ENCODE results near the gene CORO7. TPM values are rescaled to one million over a fixed set of nuclear protein-coding genes. Genes with fewer than 3 reads are reported as not detected.
"Not testable (repeated sequence)": the region's sequence is repeated elsewhere in the genome, so short reads cannot be mapped to it uniquely, and the experiment has no call there.

The CORO7 gene
- total and polyA plus RNA-seq, 5 donors from 2014 or later = 52.5 to 718 (median 63.6) TPM

GRCh38 chr16:4347010-4347409 lies 69.4 kb downstream of the CORO7 start:
- peaks cover 0 to 51% (median 30%) of the 10 kb centered on the region in 4 donors for H3K4me1 Mint-ChIP-seq
- no peaks in the 10 kb centered on the region for H3K36me3 Mint-ChIP-seq
- peak overlapping the region in 2 of 3 donors; percentile 48 to 55 for H3K27ac Mint-ChIP-seq
- Histone ChIP-seq H3K9me3 (ENCODE audit: control insufficient read depth in 2 of 2, low read length in 2 of 2) (no peaks in the 10 kb centered on the region), H3K36me3 (ENCODE audit: control insufficient read depth, insufficient read depth, low read length) (no peaks in the 10 kb centered on the region), H3K27ac (ENCODE audit: insufficient read depth, low read length, poor library complexity, severe bottlenecking) (no peak overlapping the region), H3K27me3 (ENCODE audit: control insufficient read depth, insufficient read depth, low read length) (no peaks in the 10 kb centered on the region), H3K4me3 (ENCODE audit: low read depth, low read length) (no peak overlapping the region), H3K4me1 (ENCODE audit: control insufficient read depth, insufficient read depth, low read length, poor library complexity, severe bottlenecking) (peaks cover 25% of the 10 kb centered on the region)
- ATAC-seq (ENCODE audit: low read depth in 2 of 2) = no peak
- DNase-seq = no peak
- H3K27me3 Mint-ChIP-seq = no peaks in the 10 kb centered on the region
- H3K4me3 Mint-ChIP-seq = peak overlapping the region in 2 of 4 donors; percentile 56 to 82
- H3K9me3 Mint-ChIP-seq = no peaks in the 10 kb centered on the region

GRCh38 chr16:4345836-4346781 lies 70.3 kb downstream of the CORO7 start:
- Histone ChIP-seq H3K36me3 (ENCODE audit: control insufficient read depth, insufficient read depth, low read length) (no peaks in the 10 kb centered on the region), H3K27me3 (ENCODE audit: control insufficient read depth, insufficient read depth, low read length) (no peaks in the 10 kb centered on the region), H3K4me1 (ENCODE audit: control insufficient read depth, insufficient read depth, low read length, poor library complexity, severe bottlenecking) (peaks cover 20% of the 10 kb centered on the region), H3K9me3 (ENCODE audit: control insufficient read depth in 2 of 2, low read length in 2 of 2) (no peaks in the 10 kb centered on the region), H3K27ac (ENCODE audit: insufficient read depth, low read length, poor library complexity, severe bottlenecking) (no peak overlapping the region), H3K4me3 (ENCODE audit: low read depth, low read length) (no peak overlapping the region)
- DNase-seq = no peak
- H3K27me3 Mint-ChIP-seq = no peaks in the 10 kb centered on the region
- peak overlapping the region in 1 of 3 donors; percentile 71 for H3K27ac Mint-ChIP-seq
- peaks cover 0 to 42% (median 26%) of the 10 kb centered on the region in 4 donors for H3K4me1 Mint-ChIP-seq
- peak overlapping the region in 1 of 4 donors; percentile 59 for H3K4me3 Mint-ChIP-seq
- ATAC-seq (ENCODE audit: low read depth in 2 of 2) = no peak
- H3K36me3 Mint-ChIP-seq = no peaks in the 10 kb centered on the region
- H3K9me3 Mint-ChIP-seq = no peaks in the 10 kb centered on the region

- peaks cover 13% of the 10 kb centered on the region for H3K4me1 ChIP-seq (ENCODE audit: control insufficient read depth, insufficient read depth, low read length, poor library complexity, severe bottlenecking)
- Mint-ChIP-seq H3K27ac (peak overlapping the region in 1 of 3 donors; percentile 43), H3K36me3 (no peaks in the 10 kb centered on the region), H3K4me1 (peaks cover 0 to 36% (median 21%) of the 10 kb centered on the region in 4 donors), H3K27me3 (no peaks in the 10 kb centered on the region), H3K9me3 (no peaks in the 10 kb centered on the region), H3K4me3 (peak overlapping the region in 1 of 4 donors; percentile 41)
- no peak overlapping the region for H3K27ac ChIP-seq (ENCODE audit: insufficient read depth, low read length, poor library complexity, severe bottlenecking)
- H3K9me3 ChIP-seq (ENCODE audit: control insufficient read depth in 2 of 2, low read length in 2 of 2) = no peaks in the 10 kb centered on the region
- no peak overlapping the region for H3K4me3 ChIP-seq (ENCODE audit: low read depth, low read length)
- no peak for ATAC-seq (ENCODE audit: low read depth in 2 of 2)
- DNase-seq = no peak
- no peaks in the 10 kb centered on the region for H3K27me3 ChIP-seq (ENCODE audit: control insufficient read depth, insufficient read depth, low read length)
- peaks cover 7% of the 10 kb centered on the region for H3K36me3 ChIP-seq (ENCODE audit: control insufficient read depth, insufficient read depth, low read length)
These were observed 71.2 kb downstream of the CORO7 start for GRCh38 chr16:4344983-4345835.

GRCh38 chr16:4344300-4344982 lies 72.0 kb downstream of the CORO7 start:
- H3K4me3 Mint-ChIP-seq; ATAC-seq (ENCODE audit: low read depth in 2 of 2); H3K27me3 ChIP-seq (ENCODE audit: control insufficient read depth, insufficient read depth, low read length); H3K9me3 Mint-ChIP-seq; H3K27ac Mint-ChIP-seq; H3K4me1 ChIP-seq (ENCODE audit: control insufficient read depth, insufficient read depth, low read length, poor library complexity, severe bottlenecking); H3K9me3 ChIP-seq (ENCODE audit: control insufficient read depth in 2 of 2, low read length in 2 of 2); DNase-seq; H3K36me3 Mint-ChIP-seq; H3K27me3 Mint-ChIP-seq; H3K36me3 ChIP-seq (ENCODE audit: control insufficient read depth, insufficient read depth, low read length); H3K4me3 ChIP-seq (ENCODE audit: low read depth, low read length): not testable (repeated sequence)
- peak overlapping the region; percentile 49 for H3K27ac ChIP-seq (ENCODE audit: insufficient read depth, low read length, poor library complexity, severe bottlenecking)
- peaks cover 0 to 31% (median 21%) of the 10 kb centered on the region in 4 donors for H3K4me1 Mint-ChIP-seq

- H3K4me3 ChIP-seq (ENCODE audit: low read depth, low read length) = no peak overlapping the region
- Mint-ChIP-seq H3K27ac (peak overlapping the region in 2 of 3 donors; percentile 73 to 84), H3K4me3 (no peak overlapping the region), H3K27me3 (no peaks in the 10 kb centered on the region), H3K36me3 (no peaks in the 10 kb centered on the region), H3K9me3 (no peaks in the 10 kb centered on the region), H3K4me1 (peaks cover 0 to 27% (median 17%) of the 10 kb centered on the region in 4 donors)
- no peak for DNase-seq
- H3K27ac ChIP-seq (ENCODE audit: insufficient read depth, low read length, poor library complexity, severe bottlenecking) = no peak overlapping the region
- no peaks in the 10 kb centered on the region for H3K9me3 ChIP-seq (ENCODE audit: control insufficient read depth in 2 of 2, low read length in 2 of 2)
- peaks cover 3% of the 10 kb centered on the region for H3K4me1 ChIP-seq (ENCODE audit: control insufficient read depth, insufficient read depth, low read length, poor library complexity, severe bottlenecking)
- ATAC-seq (ENCODE audit: low read depth in 2 of 2) = no peak
- H3K36me3 ChIP-seq (ENCODE audit: control insufficient read depth, insufficient read depth, low read length) = peaks cover 14% of the 10 kb centered on the region
- H3K27me3 ChIP-seq (ENCODE audit: control insufficient read depth, insufficient read depth, low read length) = no peaks in the 10 kb centered on the region
These were observed 73.3 kb downstream of the CORO7 start for GRCh38 chr16:4342866-4343744.

DNA sequence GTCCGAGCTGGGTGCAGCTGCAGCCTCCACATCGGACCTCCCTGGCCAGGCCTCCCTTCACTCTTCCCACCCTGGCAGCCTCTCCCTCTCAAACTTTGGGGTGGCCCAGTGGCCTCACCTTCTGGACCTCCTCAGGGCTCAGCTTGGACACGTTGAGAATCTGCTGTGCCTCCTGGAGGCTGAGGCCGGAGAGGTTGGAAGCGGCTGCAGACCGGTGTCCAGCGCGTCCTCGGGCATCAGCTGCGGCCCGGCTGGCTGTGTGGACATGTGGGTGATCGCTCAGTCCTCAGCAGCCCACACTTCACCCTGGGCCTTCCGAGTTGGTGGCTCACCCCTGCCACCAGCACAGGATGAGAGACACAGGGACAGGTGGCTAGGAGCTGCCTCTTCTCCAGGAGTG lies 75.1 kb downstream of the CORO7 start:
- H3K9me3 ChIP-seq (ENCODE audit: control insufficient read depth in 2 of 2, low read length in 2 of 2) = no peaks in the 10 kb centered on the region
- H3K4me1 Mint-ChIP-seq = peaks cover 0 to 15% (median 7%) of the 10 kb centered on the region in 4 donors
- H3K27me3 ChIP-seq (ENCODE audit: control insufficient read depth, insufficient read depth, low read length) = no peaks in the 10 kb centered on the region
- H3K36me3 ChIP-seq (ENCODE audit: control insufficient read depth, insufficient read depth, low read length) = peaks cover 14% of the 10 kb centered on the region
- H3K27me3 Mint-ChIP-seq = no peaks in the 10 kb centered on the region
- no peaks in the 10 kb centered on the region for H3K4me1 ChIP-seq (ENCODE audit: control insufficient read depth, insufficient read depth, low read length, poor library complexity, severe bottlenecking)
- no peak overlapping the region for H3K27ac ChIP-seq (ENCODE audit: insufficient read depth, low read length, poor library complexity, severe bottlenecking)
- no peaks in the 10 kb centered on the region for H3K9me3 Mint-ChIP-seq
- no peak overlapping the region for H3K4me3 Mint-ChIP-seq
- DNase-seq = no peak
- peak overlapping the region in 1 of 3 donors; percentile 9 for H3K27ac Mint-ChIP-seq
- H3K36me3 Mint-ChIP-seq = no peaks in the 10 kb centered on the region
- no peak overlapping the region for H3K4me3 ChIP-seq (ENCODE audit: low read depth, low read length)
- ATAC-seq (ENCODE audit: low read depth in 2 of 2) = no peak
